WTC11 (cell line): ENCODE results near the gene LYVE1. TPM values are rescaled to one million over a fixed set of nuclear protein-coding genes. Genes with fewer than 3 reads are reported as not detected.

ENCODE experiments used
- AFF4 ChIP-seq: sonication (generic); formaldehyde crosslinking; IDR thresholded peaks from 2 replicates; pipeline ENCODE4 v1.8.1; 2023; ENCODE audit warnings: mild to moderate bottlenecking, missing genetic modification reagents, borderline replicate concordance
- ARID4B ChIP-seq: sonication (generic); formaldehyde crosslinking; IDR thresholded peaks from 2 replicates; pipeline ENCODE4 v1.8.0; 2023; ENCODE audit warnings: missing genetic modification reagents, mild to moderate bottlenecking, borderline replicate concordance
- ATF2 ChIP-seq: sonication (generic); formaldehyde crosslinking; IDR thresholded peaks from 2 replicates; pipeline ENCODE4 v1.8.1; 2022; ENCODE audit warnings: low read depth, missing genetic modification reagents, borderline replicate concordance
- FOXP4 ChIP-seq: sonication (generic); formaldehyde crosslinking; IDR thresholded peaks from 2 replicates; pipeline ENCODE4 v1.8.0; 2022; ENCODE audit warnings: mild to moderate bottlenecking, missing genetic modification reagents
- GTF2I ChIP-seq: fragments of 250-450 bp; sonication (Bioruptor Pico); conservative IDR thresholded peaks from 2 replicates; pipeline ENCODE4 v1.4.0; 2021; ENCODE audit warnings: mild to moderate bottlenecking
- KAT7 ChIP-seq: sonication (generic); formaldehyde crosslinking; IDR thresholded peaks from 2 replicates; pipeline ENCODE4 v1.8.1; 2023; ENCODE audit warnings: missing genetic modification reagents, mild to moderate bottlenecking, borderline replicate concordance
- MLX ChIP-seq: sonication (generic); formaldehyde crosslinking; IDR thresholded peaks from 2 replicates; pipeline ENCODE4 v1.8.1; 2023; ENCODE audit warnings: mild to moderate bottlenecking, missing genetic modification reagents, moderate library complexity
- MYBL2 ChIP-seq: sonication (generic); formaldehyde crosslinking; IDR thresholded peaks from 2 replicates; pipeline ENCODE4 v1.8.1; 2023; ENCODE audit warnings: mild to moderate bottlenecking, moderate library complexity, missing genetic modification reagents
- NR1H2 ChIP-seq: sonication (generic); formaldehyde crosslinking; IDR thresholded peaks from 2 replicates; pipeline ENCODE4 v1.9.0; 2021; ENCODE audit warnings: mild to moderate bottlenecking, moderate library complexity, missing genetic modification reagents
- NR2C2 ChIP-seq: sonication (generic); formaldehyde crosslinking; IDR thresholded peaks from 2 replicates; pipeline ENCODE4 v1.8.0; 2022; ENCODE audit warnings: mild to moderate bottlenecking, missing genetic modification reagents
- PRRX2 ChIP-seq: fragments of 250-450 bp; sonication (Bioruptor Pico); IDR thresholded peaks from 2 replicates; pipeline ENCODE4 v1.8.0; 2021; ENCODE audit warnings: mild to moderate bottlenecking
- SMAD4 ChIP-seq: sonication (generic); formaldehyde crosslinking; IDR thresholded peaks from 2 replicates; pipeline ENCODE4 v1.8.0; 2022; ENCODE audit warnings: mild to moderate bottlenecking, missing genetic modification reagents
- TEAD1 ChIP-seq: sonication (generic); formaldehyde crosslinking; IDR thresholded peaks from 2 replicates; pipeline ENCODE4 v1.8.0; 2022; ENCODE audit warnings: mild to moderate bottlenecking, missing genetic modification reagents
- ZBTB43 ChIP-seq: sonication (generic); formaldehyde crosslinking; IDR thresholded peaks from 2 replicates; pipeline ENCODE4 v1.8.1; 2023; ENCODE audit warnings: mild to moderate bottlenecking, missing genetic modification reagents
- ZNF232 ChIP-seq: sonication (generic); formaldehyde crosslinking; IDR thresholded peaks from 2 replicates; pipeline ENCODE4 v1.8.0; 2022; ENCODE audit warnings: mild to moderate bottlenecking, missing genetic modification reagents
- ZNF281 ChIP-seq: sonication (generic); formaldehyde crosslinking; IDR thresholded peaks from 2 replicates; pipeline ENCODE4 v1.8.0; 2023; ENCODE audit warnings: mild to moderate bottlenecking, missing genetic modification reagents
- ZNF396 ChIP-seq: fragments of 250-450 bp; sonication (Bioruptor Pico); IDR thresholded peaks from 2 replicates; pipeline ENCODE4 v1.8.0; 2021; ENCODE audit warnings: mild to moderate bottlenecking, moderate library complexity, borderline replicate concordance
- ZNF425 ChIP-seq: fragments of 250-450 bp; sonication (Bioruptor Pico); conservative IDR thresholded peaks from 2 replicates; pipeline ENCODE4 v1.9.0; 2021; ENCODE audit warnings: mild to moderate bottlenecking
- total RNA-seq: library from RNA; stranded (reverse); gene quantifications from 3 replicates; pipeline ENCODE4 v1.2.3, GENCODE V29; 2021

Gene LYVE1
- total RNA-seq, 1 experiment from 2014 or later: 0.24 TPM

- TF ChIP-seq MLX (no peak), ARID4B (CRISPR knock-in tag) (peak; percentile 73; the same call in 1 of the 2 replicates), ZNF232 (CRISPR knock-in tag) (0 out of 2 replicates have a peak, but pooled peaks have one; percentile 49), MYBL2 (CRISPR knock-in tag) (peak; percentile 74), AFF4 (CRISPR knock-in tag) (peak; percentile 78; the same call in 1 of the 2 replicates), GTF2I (CRISPR knock-in tag) (no peak), KAT7 (peak; percentile 51; the same call in 1 of the 2 replicates), TEAD1 (CRISPR knock-in tag) (peak; percentile 76), ATF2 (no peak), FOXP4 (CRISPR knock-in tag) (peak; percentile 76; the same call in 1 of the 2 replicates), ZBTB43 (CRISPR knock-in tag) (0 out of 2 replicates have a peak, but pooled peaks have one; percentile 69), ZNF396 (CRISPR knock-in tag) (no peak), NR2C2 (no peak), ZNF425 (CRISPR knock-in tag) (no peak), ZNF281 (CRISPR knock-in tag) (peak; percentile 71; the same call in 1 of the 2 replicates), PRRX2 (CRISPR knock-in tag) (no peak), SMAD4 (CRISPR knock-in tag) (no peak), NR1H2 (CRISPR knock-in tag) (no peak)
These were observed 27.4 kb downstream of the LYVE1 start, which contains the start of gene RNF141 (continued) for GRCh38 chr11:10540915-10541560.
